ENCODE results near the gene TMSB4X.
A peak's percentile ranks its signal among the peaks of the same experiment; 100 is the strongest.
"Not testable (repeated sequence)": the region's sequence is repeated elsewhere in the genome, so short reads cannot be mapped to it uniquely, and the experiment has no call there.

Gene TMSB4X

GRCh38 chrX:12972878-12973560 is 1.9 kb upstream of the TMSB4X start:
- no peak for DNase-seq (ENCODE audit: low read depth)
- no peak overlapping the region for H3K4me3 ChIP-seq (ENCODE audit: low read depth, low read length)
- no peak for TF ChIP-seq CTCF (IDR thresholded peaks at IDR 0.05; ENCODE audit: control insufficient read depth, extremely low read depth, insufficient read depth)

DNA sequence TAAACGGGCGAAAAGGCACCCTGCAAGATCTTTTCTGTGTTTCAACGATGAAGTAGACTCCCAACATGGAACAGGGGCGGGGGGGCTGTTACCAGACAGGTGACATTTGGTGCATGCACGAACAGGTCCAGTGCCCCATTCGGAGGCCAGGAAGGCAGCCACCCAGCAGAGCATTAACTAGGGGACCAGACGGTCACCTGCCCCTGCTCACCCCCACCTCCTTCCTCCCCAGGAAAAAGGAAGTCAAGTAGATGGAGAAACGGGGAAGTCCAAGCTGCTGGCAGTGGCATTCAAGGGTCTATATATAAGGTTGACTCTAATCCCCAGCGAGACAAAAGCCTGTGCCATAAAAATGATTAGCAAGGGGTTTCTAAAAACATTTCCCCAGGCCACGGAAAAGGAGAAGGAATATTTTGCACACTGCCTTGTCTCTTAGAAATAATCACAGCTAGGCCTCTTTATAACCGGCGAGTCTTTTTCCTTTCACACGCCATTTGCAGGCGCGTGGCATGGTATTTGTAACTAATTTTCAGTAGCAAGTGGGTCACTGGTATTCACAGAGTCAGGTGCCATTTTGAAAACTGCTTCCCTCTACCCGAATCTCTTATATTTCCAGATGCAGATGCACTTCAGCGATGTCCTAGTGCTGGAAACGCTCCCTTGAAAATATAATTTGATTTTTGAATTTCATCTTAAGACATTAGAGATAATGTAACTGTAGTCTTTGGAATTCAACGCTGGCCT is 1.2 kb upstream of the TMSB4X start:
- no peak for DNase-seq (ENCODE audit: low read depth)
- H3K4me3 ChIP-seq (ENCODE audit: low read depth, low read length): no peak overlapping the region
- TF ChIP-seq CTCF (IDR thresholded peaks at IDR 0.05; ENCODE audit: control insufficient read depth, extremely low read depth, insufficient read depth): no peak

GRCh38 chrX:12974305-12974795 is 560 bp upstream of the TMSB4X start:
- no peak for DNase-seq (ENCODE audit: low read depth)
- no peak for TF ChIP-seq CTCF (IDR thresholded peaks at IDR 0.05; ENCODE audit: control insufficient read depth, extremely low read depth, insufficient read depth)
- H3K4me3 ChIP-seq (ENCODE audit: low read depth, low read length): no peak overlapping the region

GRCh38 chrX:12975670-12975965 is 708 bp downstream of the TMSB4X start:
- TF ChIP-seq CTCF (IDR thresholded peaks at IDR 0.05; ENCODE audit: control insufficient read depth, extremely low read depth, insufficient read depth): no peak
- DNase-seq (ENCODE audit: low read depth): no peak
- peak overlapping the region; percentile 45 for H3K4me3 ChIP-seq (ENCODE audit: low read depth, low read length)

- no peak for DNase-seq (ENCODE audit: low read depth)
- peak overlapping the region; percentile 45 for H3K4me3 ChIP-seq (ENCODE audit: low read depth, low read length)
- no peak for TF ChIP-seq CTCF (IDR thresholded peaks at IDR 0.05; ENCODE audit: control insufficient read depth, extremely low read depth, insufficient read depth)
These were observed 1.2 kb downstream of the TMSB4X start for GRCh38 chrX:12975991-12976558.

DNA sequence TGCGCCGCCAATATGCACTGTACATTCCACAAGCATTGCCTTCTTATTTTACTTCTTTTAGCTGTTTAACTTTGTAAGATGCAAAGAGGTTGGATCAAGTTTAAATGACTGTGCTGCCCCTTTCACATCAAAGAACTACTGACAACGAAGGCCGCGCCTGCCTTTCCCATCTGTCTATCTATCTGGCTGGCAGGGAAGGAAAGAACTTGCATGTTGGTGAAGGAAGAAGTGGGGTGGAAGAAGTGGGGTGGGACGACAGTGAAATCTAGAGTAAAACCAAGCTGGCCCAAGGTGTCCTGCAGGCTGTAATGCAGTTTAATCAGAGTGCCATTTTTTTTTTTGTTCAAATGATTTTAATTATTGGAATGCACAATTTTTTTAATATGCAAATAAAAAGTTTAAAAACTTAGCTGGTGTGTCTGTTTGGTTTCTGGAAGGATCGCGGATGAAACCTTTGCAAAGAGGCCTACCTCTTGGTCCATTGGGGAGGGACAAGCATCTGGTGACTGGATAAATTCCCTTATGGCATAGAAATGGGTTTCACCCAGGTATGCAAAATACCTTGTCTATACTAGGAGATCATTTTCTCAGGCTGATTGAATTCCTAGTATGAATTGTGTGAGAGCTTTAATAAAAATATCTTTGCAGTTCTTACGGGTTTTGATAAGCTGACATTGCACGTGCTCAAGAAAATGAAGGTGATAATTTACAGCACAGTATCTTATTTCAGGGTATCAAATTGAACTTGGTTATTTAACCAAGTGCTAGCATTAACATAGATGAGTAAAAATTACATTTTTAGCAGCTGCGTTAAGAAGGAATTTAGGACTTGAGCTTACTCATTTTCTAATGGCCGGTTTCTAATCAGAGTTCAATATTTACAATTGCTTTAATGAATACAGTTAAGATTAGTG is 2.2 kb downstream of the TMSB4X start:
- not testable (repeated sequence) for DNase-seq (ENCODE audit: low read depth)

GRCh38 chrX:12977761-12978204 is 2.9 kb downstream of the TMSB4X start:
- no peak overlapping the region for H3K4me3 ChIP-seq (ENCODE audit: low read depth, low read length)
- no peak for TF ChIP-seq CTCF (IDR thresholded peaks at IDR 0.05; ENCODE audit: control insufficient read depth, extremely low read depth, insufficient read depth)
- no peak for DNase-seq (ENCODE audit: low read depth)

More for the DNA sequence above, 2.2 kb downstream of the TMSB4X start:
- not testable (repeated sequence) for H3K4me3 ChIP-seq (ENCODE audit: low read depth, low read length)
